Hepatocyte (in vitro differentiated cells): ENCODE results near the gene PRKAG1. TPM values are rescaled to one million over a fixed set of nuclear protein-coding genes. Genes with fewer than 3 reads are reported as not detected.

ENCODE experiments used
- DNase-seq: peaks from one replicate; pipeline ENCODE4 v3.0.0-alpha.2; 2016; ENCODE audit warnings: low spot score
- H2AFZ ChIP-seq: fragments of 200-600 bp; sonication (generic); 2 replicates; pipeline ENCODE4 v1.6.0; 2016; ENCODE audit warnings: antibody characterized with exemption, mild to moderate bottlenecking
- H3K27ac ChIP-seq: fragments of 200-600 bp; sonication (generic); 2 replicates; pipeline ENCODE4 v1.5.1; 2016; ENCODE audit warnings: mild to moderate bottlenecking
- H3K27me3 ChIP-seq: fragments of 200-600 bp; sonication (generic); 2 replicates; pipeline ENCODE4 v1.6.1; 2016
- H3K36me3 ChIP-seq: fragments of 200-600 bp; sonication (generic); replicated peaks from 2 replicates; pipeline ENCODE4 v1.5.1; 2016; ENCODE audit warnings: low read depth; ENCODE audit not compliant: insufficient read depth
- H3K4me1 ChIP-seq: fragments of 200-600 bp; sonication (generic); 2 replicates; pipeline ENCODE4 v1.5.1; 2016; ENCODE audit warnings: mild to moderate bottlenecking, moderate library complexity; ENCODE audit not compliant: insufficient read depth
- H3K4me2 ChIP-seq: fragments of 200-600 bp; sonication (generic); 2 replicates; pipeline ENCODE4 v1.6.0; 2016
- H3K4me3 ChIP-seq: fragments of 200-600 bp; sonication (generic); 2 replicates; pipeline ENCODE4 v1.5.1; 2016; ENCODE audit warnings: mild to moderate bottlenecking
- H3K79me2 ChIP-seq: fragments of 200-600 bp; sonication (generic); 2 replicates; pipeline ENCODE4 v1.6.0; 2017; ENCODE audit warnings: mild to moderate bottlenecking
- H3K9me2 ChIP-seq: fragments of 200-600 bp; sonication (generic); replicated peaks from 2 replicates; pipeline ENCODE4 v1.6.0; 2017; ENCODE audit warnings: mild to moderate bottlenecking; ENCODE audit not compliant: insufficient read depth
- H3K9me3 ChIP-seq: fragments of 200-600 bp; sonication (generic); 2 replicates; pipeline ENCODE4 v1.5.1; 2016; ENCODE audit warnings: low read depth, mild to moderate bottlenecking
- H4K20me1 ChIP-seq: fragments of 200-600 bp; sonication (generic); 2 replicates; pipeline ENCODE4 v1.6.0; 2016; ENCODE audit warnings: mild to moderate bottlenecking; ENCODE audit not compliant: insufficient read depth, poor library complexity, severe bottlenecking
- CTCF ChIP-seq: fragments of 200-600 bp; sonication (generic); IDR thresholded peaks from 2 replicates; pipeline ENCODE4 v1.5.1; 2016; ENCODE audit warnings: antibody characterized with exemption, mild to moderate bottlenecking; ENCODE audit not compliant: poor library complexity
- EZH2 ChIP-seq: fragments of 200-600 bp; sonication (generic); IDR thresholded peaks from 2 replicates; pipeline ENCODE4 v1.6.1; 2016; ENCODE audit warnings: antibody characterized with exemption, mild to moderate bottlenecking, borderline replicate concordance
- EZH2phosphoT487 ChIP-seq: fragments of 200-600 bp; sonication (generic); IDR thresholded peaks from one replicate; pipeline ENCODE4 v1.6.1; 2018; ENCODE audit warnings: antibody characterized with exemption, mild to moderate bottlenecking, low read depth, moderate library complexity; ENCODE audit not compliant: unreplicated experiment, severe bottlenecking
- WGBS: methylation state at CpG from one replicate; pipeline ENCODE4 v1.1.6; 2016; ENCODE audit warnings: low lambda C conversion rate; ENCODE audit errors: missing lambda C conversion rate; 5-methylcytosine and 5-hydroxymethylcytosine counted together
- polyA plus RNA-seq: library from polyadenylated mRNA; unstranded; fragments of >200 nt; fragmentation: Nextera tagmentation; extraction: Ambion mirVana; gene quantifications from 2 replicates; pipeline ENCODE4 v1.2.1, GENCODE V29; 2016
- total RNA-seq: library from RNA; depleted of rRNA; stranded (reverse); fragments of >200 nt; gene quantifications from 2 replicates; pipeline ENCODE4 v1.2.3, GENCODE V29; 2014

Gene PRKAG1
- total and polyA plus RNA-seq, 2 experiments from 2014 or later: 46.0 to 61.5 TPM

- Histone ChIP-seq H3K9me2 (no peaks in the 10 kb centered on the region), H3K27me3 (no peaks in the 10 kb centered on the region), H2AFZ (no peak overlapping the region), H3K4me3 (no peak overlapping the region), H3K4me1 (peaks cover 7% of the 10 kb centered on the region), H3K36me3 (no peaks in the 10 kb centered on the region), H3K4me2 (no peak overlapping the region), H3K79me2 (no peaks in the 10 kb centered on the region), H3K27ac (no peak overlapping the region), H4K20me1 (no peaks in the 10 kb centered on the region), H3K9me3 (no peaks in the 10 kb centered on the region)
- DNase-seq: no peak
- no peak for TF ChIP-seq EZH2phosphoT487
- no peak for TF ChIP-seq EZH2
- TF ChIP-seq CTCF: no peak
These were observed 56.8 kb downstream of the PRKAG1 start for GRCh38 chr12:48961801-48962200.

GRCh38 chr12:48961331-48961730 is 57.2 kb downstream of the PRKAG1 start:
- TF ChIP-seq CTCF: no peak
- Histone ChIP-seq H3K9me2 (no peaks in the 10 kb centered on the region), H3K9me3 (no peaks in the 10 kb centered on the region), H3K27ac (no peak overlapping the region), H3K4me2 (no peak overlapping the region), H3K79me2 (no peaks in the 10 kb centered on the region), H3K27me3 (no peaks in the 10 kb centered on the region), H2AFZ (no peak overlapping the region), H3K4me1 (peaks cover 7% of the 10 kb centered on the region), H3K4me3 (no peak overlapping the region), H4K20me1 (no peaks in the 10 kb centered on the region), H3K36me3 (no peaks in the 10 kb centered on the region)
- WGBS: 56% methylated on average over 4 of the region's 4 CpGs
- no peak for DNase-seq

- DNase-seq: no peak
- Histone ChIP-seq H2AFZ (no peak overlapping the region), H3K36me3 (no peaks in the 10 kb centered on the region), H3K27me3 (no peaks in the 10 kb centered on the region), H3K4me1 (peaks cover 8% of the 10 kb centered on the region), H3K4me2 (no peak overlapping the region), H3K27ac (no peak overlapping the region), H3K9me3 (no peaks in the 10 kb centered on the region), H4K20me1 (peaks cover 3% of the 10 kb centered on the region), H3K79me2 (peaks cover 3% of the 10 kb centered on the region), H3K4me3 (no peak overlapping the region), H3K9me2 (no peaks in the 10 kb centered on the region)
- TF ChIP-seq EZH2phosphoT487: no peak
- TF ChIP-seq EZH2: no peak
- TF ChIP-seq CTCF: no peak
- WGBS: 82% methylated on average over 3 of the region's 3 CpGs
These were observed 57.7 kb downstream of the PRKAG1 start for GRCh38 chr12:48960834-48961233.

DNA sequence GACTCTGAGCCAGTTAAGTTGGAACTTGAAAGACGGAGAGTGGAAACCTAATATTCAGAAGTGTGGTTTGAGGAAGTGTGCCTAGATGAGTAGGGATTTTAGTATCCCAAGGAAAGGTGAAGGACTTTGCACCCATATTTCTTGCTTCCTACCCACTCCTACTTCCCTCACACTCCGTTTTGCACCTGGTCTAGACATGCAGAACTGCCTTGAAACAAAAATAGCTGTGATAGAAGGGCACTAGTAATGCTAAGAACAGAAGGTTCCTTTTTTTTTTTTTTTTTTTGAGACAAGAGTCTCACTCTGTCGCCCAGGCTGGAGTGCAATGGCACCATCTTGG is 60.6 kb downstream of the PRKAG1 start:
- no peak for TF ChIP-seq CTCF
- TF ChIP-seq EZH2phosphoT487: no peak
- no peak for TF ChIP-seq EZH2
- H3K4me1 ChIP-seq: peaks cover 16% of the 10 kb centered on the region
- H3K27me3 ChIP-seq: no peaks in the 10 kb centered on the region
- no peaks in the 10 kb centered on the region for H3K36me3 ChIP-seq
- H2AFZ ChIP-seq: peak overlapping the region; percentile 98
- WGBS: 51% methylated on average over 3 of the region's 3 CpGs
- no peak for DNase-seq
- H4K20me1 ChIP-seq: peaks cover 21% of the 10 kb centered on the region
- H3K9me3 ChIP-seq: no peaks in the 10 kb centered on the region
- H3K4me3 ChIP-seq: peak overlapping the region; percentile 95
- H3K27ac ChIP-seq: peak overlapping the region; percentile 72
- H3K79me2 ChIP-seq: peaks cover 31% of the 10 kb centered on the region
- H3K9me2 ChIP-seq: no peaks in the 10 kb centered on the region
- peak overlapping the region; percentile 78 for H3K4me2 ChIP-seq
